Measurements from ENCODE around the gene DNAH1.

DNA sequence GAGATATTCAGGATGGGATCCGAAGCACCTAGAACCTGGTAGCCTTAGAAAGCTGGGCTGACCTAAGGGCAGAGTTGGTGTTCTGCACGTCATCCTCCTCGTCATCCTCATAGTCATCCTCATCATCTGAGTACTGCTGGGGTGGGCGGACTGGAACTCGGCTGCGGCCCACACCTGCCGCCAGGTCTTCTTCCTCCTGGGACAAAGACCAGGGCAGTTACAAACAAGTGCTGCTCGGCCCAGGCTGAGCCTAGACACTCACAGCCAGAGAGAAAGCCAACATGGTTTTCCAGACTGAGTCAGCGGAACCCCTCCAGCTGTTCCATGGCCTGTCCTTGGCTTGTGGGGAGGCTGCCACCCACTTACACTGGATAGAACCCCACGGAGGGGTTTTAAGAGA is 88.3 kb downstream of the DNAH1 start:
- TF ChIP-seq, protein P1, sequence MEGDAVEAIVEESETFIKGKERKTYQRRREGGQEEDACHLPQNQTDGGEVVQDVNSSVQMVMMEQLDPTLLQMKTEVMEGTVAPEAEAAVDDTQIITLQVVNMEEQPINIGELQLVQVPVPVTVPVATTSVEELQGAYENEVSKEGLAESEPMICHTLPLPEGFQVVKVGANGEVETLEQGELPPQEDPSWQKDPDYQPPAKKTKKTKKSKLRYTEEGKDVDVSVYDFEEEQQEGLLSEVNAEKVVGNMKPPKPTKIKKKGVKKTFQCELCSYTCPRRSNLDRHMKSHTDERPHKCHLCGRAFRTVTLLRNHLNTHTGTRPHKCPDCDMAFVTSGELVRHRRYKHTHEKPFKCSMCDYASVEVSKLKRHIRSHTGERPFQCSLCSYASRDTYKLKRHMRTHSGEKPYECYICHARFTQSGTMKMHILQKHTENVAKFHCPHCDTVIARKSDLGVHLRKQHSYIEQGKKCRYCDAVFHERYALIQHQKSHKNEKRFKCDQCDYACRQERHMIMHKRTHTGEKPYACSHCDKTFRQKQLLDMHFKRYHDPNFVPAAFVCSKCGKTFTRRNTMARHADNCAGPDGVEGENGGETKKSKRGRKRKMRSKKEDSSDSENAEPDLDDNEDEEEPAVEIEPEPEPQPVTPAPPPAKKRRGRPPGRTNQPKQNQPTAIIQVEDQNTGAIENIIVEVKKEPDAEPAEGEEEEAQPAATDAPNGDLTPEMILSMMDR (conservative IDR thresholded peaks at IDR 0.05; ENCODE audit: low read length), result no peak
- no peak for TF ChIP-seq EZH2phosphoT487 (IDR thresholded peaks at IDR 0.05; ENCODE audit: borderline replicate concordance, low read depth, low read length)
